NCI-H1105 (cell line): ENCODE results near the gene CACNA1A.

Experiments used
- DNase-seq: peaks from one replicate; lab custom pipeline; 2025; lab: John Stamatoyannopoulos, UW

Gene CACNA1A

GRCh38 chr19:13309864-13310263 lies 196.4 kb downstream of the CACNA1A start:
- no peak for DNase-seq

- DNase-seq = no peak
These were observed 202.7 kb downstream of the CACNA1A start for GRCh38 chr19:13303381-13304129.

DNA sequence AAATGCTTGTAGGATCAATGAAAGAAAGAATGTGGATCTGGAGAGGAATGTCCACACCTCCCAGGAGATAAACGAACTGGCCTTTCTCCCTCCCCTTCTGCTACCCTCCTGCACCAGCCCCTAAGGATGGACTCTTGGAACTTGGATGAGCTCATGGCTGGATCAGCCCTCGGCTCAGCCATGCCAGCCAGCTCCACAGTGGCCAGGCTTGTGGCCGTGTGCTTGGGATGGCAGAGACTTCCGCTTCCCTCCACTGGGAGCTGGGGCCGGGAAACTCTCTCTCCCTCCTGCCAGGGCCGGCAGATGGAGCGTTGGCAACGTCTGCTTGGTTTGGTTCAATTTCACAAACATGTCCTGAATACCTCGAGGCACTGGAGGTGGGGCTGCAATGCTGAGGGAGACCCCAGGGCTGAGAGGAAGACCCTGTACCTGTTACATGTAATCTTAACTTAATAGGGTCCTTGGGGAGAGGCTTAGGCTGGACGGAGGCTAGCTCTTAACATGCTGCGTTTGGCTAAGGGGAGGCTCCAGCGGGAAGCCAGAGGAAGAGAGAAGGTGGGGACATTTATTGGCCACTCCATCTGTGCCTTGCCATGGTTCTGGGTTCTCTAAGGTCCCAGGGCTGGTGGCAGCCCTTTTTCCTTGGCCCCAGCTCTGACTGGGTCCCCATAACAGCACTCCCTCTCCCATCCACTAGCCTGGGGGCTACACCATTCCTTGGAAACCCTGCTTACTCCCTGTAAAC lies 203.6 kb downstream of the CACNA1A start:
- no peak for DNase-seq

DNA sequence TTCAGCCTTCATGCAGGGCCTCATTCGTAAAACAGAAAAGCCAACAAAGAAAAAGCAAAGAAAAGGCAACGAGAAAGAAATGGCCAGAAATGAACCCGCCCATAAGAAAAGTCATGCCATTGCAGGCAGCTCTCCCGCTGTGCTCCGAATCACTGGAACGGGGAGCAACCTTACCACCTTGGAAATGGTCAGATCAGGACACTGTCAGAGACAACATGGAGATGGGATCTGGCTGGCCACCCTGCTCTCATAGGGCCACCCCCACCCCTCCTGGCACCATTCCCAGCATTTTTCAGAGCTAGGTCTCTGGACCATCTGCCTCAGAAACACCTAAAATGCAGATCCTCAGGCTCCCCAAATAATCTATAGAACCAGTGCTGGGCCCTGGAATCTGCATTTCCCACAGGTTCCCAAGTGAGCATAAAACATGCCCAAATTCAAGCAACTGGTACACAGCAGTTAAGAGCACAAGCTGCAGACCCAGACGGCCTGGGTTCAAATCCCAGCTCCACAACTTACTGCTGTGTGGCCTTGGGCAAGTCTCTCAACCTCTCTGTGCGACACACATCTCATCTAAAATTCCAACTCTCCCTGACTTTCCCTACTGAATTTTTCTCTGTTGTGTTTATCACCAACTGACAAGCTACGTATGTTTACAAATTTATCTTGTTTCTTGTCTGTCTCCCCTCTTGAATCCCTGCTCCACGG lies 204.5 kb downstream of the CACNA1A start:
- DNase-seq = no peak

DNA sequence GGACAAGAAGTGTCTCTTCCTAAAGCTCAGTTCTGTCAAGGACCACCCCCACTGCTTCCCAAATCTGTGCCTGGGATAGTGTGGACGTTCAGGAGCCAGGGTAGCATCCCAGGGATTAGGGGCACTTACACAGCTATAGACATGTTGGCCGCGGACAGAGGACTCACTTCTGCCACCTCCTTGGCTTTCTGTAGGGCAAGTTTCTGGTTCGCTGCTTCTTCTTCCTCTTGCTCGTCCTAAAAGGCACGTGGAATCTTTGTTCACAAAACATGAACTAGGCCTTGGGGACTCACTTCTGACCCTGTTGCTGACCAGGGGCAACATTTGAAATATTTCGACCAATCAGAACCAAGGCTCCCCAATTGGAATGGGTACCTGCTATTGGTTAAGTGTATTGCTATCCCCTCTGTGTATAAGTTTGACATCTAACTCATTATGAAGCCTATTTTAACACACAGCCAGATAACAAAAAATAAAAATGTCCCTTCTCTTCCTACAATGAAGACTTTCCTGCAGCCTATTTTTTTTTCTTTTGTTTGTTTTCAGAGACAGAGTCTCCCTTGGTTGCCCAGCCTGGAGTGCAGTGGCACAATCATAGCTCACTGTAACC lies 205.8 kb downstream of the CACNA1A start:
- DNase-seq = no peak

GRCh38 chr19:13299838-13300237 lies 206.4 kb downstream of the CACNA1A start:
- DNase-seq = no peak

DNA sequence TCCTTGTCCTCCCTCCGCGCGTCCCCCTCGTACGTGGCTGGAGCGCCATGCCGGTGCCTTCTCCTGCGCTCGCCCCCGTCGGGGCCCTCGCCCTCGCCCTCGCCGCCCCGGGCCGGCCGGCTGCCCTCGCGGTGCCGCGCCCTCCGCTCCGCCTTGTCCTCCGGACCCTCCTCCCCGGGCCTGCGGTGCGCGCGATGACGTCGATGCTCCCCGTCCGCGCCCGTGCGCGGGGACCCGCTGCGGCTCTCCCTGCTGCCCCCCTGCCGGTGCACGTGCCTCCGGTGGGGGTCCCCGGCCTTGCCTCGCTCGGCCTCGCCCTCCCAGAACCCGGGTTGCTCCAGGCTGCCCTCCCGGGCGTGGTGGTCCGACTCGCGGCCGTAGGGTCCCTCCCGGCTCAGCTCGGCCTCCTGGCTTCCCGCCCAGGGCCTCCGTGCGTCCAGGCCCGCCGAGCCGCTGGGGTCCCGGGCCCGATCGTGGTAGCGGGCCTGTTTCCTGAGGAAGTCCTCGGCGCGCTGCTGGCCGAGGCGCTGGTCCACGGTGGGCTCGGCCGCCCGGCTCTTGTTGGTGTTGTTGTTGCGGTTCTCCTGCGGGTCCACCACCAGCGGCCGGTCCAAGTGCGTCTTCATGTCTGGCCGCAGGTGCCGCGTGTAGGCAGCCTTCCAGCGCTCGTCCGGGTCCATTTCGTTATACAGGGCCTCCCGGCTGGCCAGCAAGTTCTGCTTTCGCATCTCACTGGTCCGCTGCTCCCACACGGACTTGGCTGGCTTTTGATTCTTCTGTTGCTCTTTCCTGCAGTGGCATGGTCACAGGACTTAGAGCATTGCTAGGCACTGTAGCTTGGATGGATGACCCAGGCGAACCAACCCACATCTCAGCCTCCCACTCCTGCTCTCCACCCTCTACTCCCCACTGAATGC lies 207.5 kb downstream of the CACNA1A start:
- no peak for DNase-seq

DNA sequence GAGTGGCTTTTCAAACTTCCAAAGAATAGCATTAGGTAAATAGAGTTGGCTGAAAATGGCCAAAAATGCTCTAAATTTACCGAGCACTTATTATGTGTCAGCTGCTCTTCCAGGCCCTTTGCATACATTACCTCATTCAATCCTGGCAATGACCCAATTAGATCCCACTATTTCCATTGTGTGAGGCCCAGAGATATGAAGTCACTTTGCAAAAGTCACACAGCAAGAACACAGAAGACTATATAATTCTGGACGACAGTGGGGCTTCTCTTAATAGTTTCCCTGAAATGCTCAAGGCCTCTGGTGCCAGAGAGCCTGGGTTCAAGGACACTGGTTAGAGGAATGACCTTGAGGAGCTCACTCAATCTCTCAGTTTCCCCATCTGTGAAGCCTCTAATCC lies 209.3 kb downstream of the CACNA1A start:
- DNase-seq = no peak

DNA sequence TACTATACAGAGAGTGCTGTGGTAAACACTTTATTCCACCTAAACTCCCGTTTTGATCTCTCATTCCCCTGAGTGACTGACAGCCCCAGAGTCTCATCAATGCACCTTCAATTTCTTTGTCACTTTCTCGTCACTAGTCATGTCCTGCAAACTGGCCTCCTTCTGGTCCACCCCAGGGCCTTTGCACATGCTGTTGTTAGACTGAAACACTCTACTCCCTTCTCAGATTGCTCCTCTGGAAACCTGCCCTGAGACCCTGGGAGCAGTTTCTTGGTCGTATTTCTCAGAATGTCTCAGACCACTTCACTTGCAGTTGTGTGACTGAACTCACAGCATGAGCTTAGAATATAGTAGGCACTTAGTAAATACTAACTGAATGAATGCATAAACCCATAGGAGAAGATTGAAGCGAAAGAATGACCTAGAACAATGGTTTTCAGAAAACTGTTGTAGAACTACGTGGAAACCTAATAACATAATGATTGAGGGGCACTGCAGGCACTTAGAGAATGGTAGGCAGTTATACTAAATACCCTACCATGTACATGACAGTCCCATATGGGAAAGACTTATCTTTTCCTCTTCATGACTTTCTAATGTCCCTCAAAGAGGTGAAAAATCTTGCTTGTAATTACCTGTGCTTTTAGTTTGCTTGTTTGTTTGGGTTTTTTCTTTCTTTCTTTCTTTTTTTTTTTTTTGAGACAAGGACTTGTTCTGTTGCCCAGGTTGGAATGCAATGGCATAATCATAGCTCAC lies 211.3 kb downstream of the CACNA1A start:
- no peak for DNase-seq

DNA sequence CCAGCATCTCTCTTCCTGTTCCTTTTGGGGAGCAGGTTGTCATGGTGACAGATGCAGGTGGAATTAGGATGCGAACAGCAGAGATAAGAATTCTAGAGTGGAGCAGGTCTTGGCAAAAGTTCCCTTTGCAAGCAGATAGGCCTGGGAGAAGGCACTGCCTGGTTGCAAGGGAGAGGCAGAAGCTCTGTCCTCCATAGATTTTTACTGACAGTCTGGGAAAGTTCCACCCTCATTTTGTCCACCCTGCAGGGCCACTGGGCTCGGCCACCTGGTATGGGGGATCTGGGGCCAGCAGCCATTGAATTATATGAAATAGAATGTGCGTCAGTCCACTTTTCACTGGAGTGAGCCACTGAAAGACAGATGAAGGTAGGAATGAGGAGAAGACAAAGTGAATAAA lies 214.4 kb downstream of the CACNA1A start:
- no peak for DNase-seq

DNA sequence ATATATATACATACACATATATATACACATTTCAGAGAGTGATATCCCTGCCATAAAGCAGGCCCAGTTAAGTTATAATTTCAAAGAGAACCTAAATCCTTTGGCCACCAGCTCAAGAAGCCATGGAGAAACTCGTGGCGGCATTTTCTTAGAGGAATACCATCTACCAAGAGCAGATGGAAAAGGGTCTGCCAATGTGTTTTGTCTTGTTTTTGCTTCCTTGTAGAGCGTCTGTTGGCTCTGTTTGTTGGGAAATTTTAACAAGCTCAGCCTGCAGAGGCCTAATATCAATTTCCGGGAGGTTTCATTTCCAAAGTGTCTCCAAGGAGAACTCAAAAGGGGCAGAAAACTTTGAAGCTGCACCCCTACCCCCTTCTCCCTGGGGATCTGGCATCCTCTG lies 215.5 kb downstream of the CACNA1A start:
- DNase-seq = no peak

DNA sequence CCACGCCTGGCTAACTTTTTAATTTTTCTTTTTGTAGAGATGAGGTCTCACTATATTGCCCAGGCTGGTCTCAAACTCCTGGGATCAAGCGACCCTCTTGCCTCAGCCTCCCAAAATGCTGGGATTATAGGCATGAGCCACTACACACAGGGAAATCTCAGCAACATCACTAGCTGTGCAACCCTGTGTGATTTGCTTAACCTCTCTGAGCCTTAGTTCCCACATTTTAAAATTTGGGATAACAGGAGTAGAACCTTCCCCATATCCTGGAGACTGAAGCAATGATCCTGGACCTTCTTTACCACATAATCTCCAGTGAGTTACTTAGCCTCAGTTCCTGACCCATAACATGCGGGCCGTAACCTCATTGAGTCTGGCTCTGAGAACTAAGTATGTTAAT lies 217.0 kb downstream of the CACNA1A start:
- no peak for DNase-seq

DNA sequence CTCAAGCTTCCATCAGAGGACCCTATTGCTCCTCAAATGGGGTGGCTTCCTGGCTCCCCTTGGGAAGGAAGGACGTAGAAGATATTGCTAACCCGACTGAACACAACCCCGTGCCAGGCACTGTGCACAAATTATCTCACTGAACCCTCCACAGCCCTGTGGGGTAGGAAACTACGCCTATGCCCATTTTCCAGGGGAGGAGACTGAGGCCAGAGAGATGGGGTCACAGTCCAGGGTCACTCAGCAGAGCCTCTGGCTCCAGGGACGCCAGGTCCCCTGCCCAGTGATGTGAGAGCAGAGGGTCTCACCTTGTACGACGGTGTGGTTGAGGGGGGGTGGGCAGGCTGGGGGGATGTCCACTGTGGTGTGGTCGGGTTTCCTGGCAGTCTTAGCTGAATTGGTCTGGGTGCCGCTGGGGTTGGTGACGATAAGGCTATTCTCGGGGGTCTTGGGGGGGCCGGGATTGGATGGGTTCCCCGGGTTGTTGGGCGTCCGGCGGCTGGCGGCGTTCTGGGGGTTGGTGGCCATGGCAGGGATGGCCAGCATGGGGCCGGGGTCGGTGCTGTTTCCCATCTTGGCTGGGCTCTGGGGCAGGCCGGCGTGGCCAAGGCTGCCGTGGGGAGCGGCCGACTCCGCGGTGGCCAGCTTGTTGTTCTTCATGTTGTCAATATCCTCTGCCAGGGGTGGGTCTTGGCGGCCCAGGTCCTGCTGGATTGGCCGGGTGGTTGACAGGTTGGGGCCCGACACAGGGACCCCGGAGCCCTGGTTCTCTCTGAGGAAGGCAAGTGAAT lies 219.9 kb downstream of the CACNA1A start:
- no peak for DNase-seq

DNA sequence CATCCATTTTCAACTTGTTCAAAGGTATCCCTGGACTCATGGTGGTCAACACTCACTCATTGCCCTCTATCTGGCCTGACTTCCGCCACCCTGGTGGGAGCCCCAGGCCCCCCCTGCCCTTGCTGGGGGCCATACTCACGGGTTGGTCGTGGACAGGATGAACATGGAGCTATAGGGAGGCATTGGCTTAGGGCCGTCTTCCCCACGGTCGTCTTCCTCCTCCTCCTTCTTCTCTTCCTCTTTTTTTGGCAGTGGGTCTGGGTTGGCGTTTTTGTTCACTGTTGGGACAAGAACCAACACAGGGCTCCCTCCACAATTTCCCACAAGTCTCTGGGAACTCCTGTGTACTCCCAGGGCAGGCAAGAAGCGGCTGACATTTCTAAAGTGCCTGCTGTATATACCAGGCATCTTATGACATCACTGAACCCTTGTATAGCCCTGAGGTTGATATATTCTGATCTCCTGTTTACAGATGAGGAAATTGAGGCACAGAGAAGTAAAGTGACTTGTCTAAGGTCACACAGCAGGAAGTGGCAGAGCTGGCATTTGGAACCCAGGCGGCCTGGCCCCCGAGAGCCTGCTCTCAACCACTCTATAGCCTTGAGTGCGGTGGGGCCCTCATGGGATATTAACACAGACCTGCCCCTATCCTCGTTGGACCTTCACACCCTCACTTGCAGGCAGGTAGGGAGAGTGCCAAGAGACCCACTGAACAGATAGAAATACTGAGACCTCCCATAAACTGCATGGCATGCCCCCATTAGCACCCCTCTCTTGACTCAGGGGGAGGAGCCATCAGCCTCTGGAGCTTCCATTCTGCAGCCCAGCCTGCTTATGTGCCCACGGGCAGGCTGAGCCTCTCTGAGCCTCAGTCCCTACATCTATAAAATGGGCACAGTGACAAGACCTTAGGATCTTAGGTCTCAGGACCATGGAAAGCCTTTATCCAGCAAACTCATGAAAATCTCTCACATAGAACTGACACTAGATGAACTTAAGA lies 221.1 kb downstream of the CACNA1A start:
- DNase-seq = no peak

GRCh38 chr19:13283871-13284270 lies 222.4 kb downstream of the CACNA1A start:
- DNase-seq = no peak

DNA sequence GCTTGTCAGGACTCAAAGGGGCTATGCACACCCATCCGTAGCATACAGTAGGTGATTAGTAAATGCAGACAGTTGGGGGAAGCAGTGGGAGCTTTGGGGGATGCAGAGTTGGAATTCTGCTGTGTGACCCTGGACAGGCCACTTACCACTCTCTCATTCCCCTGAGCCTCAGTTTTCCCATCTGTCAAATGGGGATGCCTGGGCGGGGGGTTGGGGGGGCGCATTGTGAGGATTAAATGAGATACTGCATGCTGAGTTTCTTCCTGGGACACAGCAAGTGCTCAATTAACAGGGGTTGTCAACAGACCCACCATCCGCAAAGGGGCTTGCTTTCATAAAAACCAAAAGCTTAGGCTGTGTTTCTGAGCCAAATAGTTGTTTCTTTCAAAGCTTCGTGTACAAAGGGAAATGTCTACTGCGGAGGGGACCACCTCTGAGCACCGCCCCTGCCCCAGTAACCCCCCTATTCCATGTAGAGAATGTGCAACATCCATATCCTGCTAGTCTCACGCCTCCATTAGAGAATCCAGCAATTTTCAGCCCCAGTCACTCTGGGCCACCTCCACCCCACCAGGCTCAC lies 223.7 kb downstream of the CACNA1A start:
- no peak for DNase-seq

GRCh38 chr19:13281567-13282291 lies 224.6 kb downstream of the CACNA1A start:
- DNase-seq = no peak
